Measurements from ENCODE around the gene MRPL33.

DNA sequence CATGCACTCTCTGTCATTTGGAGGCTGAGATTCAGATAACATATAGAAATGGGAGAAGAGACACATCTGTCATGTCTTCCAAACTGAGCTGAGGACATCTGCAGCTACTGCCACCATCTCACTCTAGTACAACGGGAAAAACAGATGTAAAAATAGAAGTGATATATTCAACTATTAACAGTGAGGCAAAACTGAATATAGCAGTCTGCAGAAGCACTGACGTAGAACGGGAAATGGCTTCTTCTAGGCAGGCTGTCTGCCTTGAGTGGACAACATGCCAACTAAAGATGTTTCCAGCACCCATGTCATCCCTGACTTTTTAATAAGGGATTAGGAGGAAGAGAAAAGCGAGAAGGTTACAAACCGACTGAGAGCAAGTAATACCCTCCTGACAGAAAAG, 51.6 kb downstream of the MRPL33 start:
- TF ChIP-seq POLR2AphosphoS5 (IDR thresholded peaks at IDR 0.05) (no peak), POLR2A (IDR thresholded peaks at IDR 0.05) (no peak), EP300 (IDR thresholded peaks at IDR 0.05) (no peak)
- TF ChIP-seq, protein P1, sequence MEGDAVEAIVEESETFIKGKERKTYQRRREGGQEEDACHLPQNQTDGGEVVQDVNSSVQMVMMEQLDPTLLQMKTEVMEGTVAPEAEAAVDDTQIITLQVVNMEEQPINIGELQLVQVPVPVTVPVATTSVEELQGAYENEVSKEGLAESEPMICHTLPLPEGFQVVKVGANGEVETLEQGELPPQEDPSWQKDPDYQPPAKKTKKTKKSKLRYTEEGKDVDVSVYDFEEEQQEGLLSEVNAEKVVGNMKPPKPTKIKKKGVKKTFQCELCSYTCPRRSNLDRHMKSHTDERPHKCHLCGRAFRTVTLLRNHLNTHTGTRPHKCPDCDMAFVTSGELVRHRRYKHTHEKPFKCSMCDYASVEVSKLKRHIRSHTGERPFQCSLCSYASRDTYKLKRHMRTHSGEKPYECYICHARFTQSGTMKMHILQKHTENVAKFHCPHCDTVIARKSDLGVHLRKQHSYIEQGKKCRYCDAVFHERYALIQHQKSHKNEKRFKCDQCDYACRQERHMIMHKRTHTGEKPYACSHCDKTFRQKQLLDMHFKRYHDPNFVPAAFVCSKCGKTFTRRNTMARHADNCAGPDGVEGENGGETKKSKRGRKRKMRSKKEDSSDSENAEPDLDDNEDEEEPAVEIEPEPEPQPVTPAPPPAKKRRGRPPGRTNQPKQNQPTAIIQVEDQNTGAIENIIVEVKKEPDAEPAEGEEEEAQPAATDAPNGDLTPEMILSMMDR (IDR thresholded peaks at IDR 0.05) = no peak

Data from gastroesophageal sphincter (tissue), 3 donors.